Fibroblast of lung (primary cell): Measurements from ENCODE around the gene HABP4.

ENCODE experiments used
- CTCF ChIP-seq, 2 donors: IDR thresholded peaks in 1 of 2; conservative IDR thresholded peaks in 1 of 2; 1 replicate in 1 of 2; 2 replicates in 1 of 2; pipeline ENCODE4 v1.5.1; 2011 to 2012; ENCODE audit warnings: low read length in 2 of 2, control low read depth in 1 of 2, inconsistent platforms in 1 of 2, low read depth in 1 of 2, mild to moderate bottlenecking in 1 of 2
- EZH2 ChIP-seq: IDR thresholded peaks from 2 replicates; pipeline ENCODE4 v1.5.1; 2012; ENCODE audit warnings: low read length, control low read depth, mild to moderate bottlenecking; ENCODE audit errors: missing control alignments

DNA sequence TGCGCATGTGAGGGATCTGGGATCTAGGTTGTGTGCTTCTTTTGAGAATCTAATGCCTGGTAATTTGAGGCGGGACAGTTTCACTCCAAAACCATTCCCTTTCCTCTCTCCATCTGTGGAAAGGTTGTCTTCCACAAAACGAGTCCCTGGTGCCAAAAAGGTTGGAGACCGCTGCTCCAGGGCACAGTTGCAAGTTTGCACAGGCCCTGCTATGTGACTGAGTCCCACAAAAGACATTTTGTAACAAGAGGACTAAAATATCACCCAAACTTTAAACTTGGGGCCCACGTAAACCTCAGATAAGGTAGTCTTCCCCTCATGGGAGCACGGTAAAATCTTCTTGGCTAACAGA, 26.0 kb upstream of the HABP4 start:
- TF ChIP-seq CTCF (conservative IDR thresholded peaks at IDR 0.05 in 1 of 2, IDR thresholded peaks at IDR 0.05 in 1 of 2; ENCODE audit: low read depth in 1 of 2, low read length in 2 of 2), result no peak
- TF ChIP-seq EZH2, result no peak
